ENCODE measurements around the gene RASSF4.

The RASSF4 gene

GRCh38 chr10:44977287-44978212 is 17.9 kb downstream of the RASSF4 start:
- DNase-seq, result no peak

GRCh38 chr10:44978213-44978569 is 18.6 kb downstream of the RASSF4 start:
- no peak for DNase-seq

GRCh38 chr10:44978570-44979280 is 19.1 kb downstream of the RASSF4 start, which contains the start of gene DEPP1:
DEPP1 (minus strand) TSS chr10:44978809; CDS start chr10:44978030, 779 bp downstream.
- DNase-seq, result no peak

- no peak for DNase-seq
Measured at GRCh38 chr10:44979281-44980191, 19.9 kb downstream of the RASSF4 start.

GRCh38 chr10:44980309-44981171 is 20.9 kb downstream of the RASSF4 start:
- no peak for DNase-seq

- DNase-seq, result no peak
Measured at GRCh38 chr10:44981172-44982113, 21.8 kb downstream of the RASSF4 start.

- DNase-seq, result no peak
Measured at GRCh38 chr10:44982114-44982460, 22.5 kb downstream of the RASSF4 start.

- DNase-seq, result no peak
Measured at GRCh38 chr10:44982496-44982895, 22.9 kb downstream of the RASSF4 start.

- no peak for DNase-seq
Measured at GRCh38 chr10:44983066-44983894, 23.7 kb downstream of the RASSF4 start.

GRCh38 chr10:44983895-44984278 is 24.3 kb downstream of the RASSF4 start:
- no peak for DNase-seq

- DNase-seq, result no peak
Measured at GRCh38 chr10:44984671-44985101, 25.1 kb downstream of the RASSF4 start.

GRCh38 chr10:44985175-44985681 is 25.6 kb downstream of the RASSF4 start:
- no peak for DNase-seq

GRCh38 chr10:44986179-44986578 is 26.6 kb downstream of the RASSF4 start:
- DNase-seq, result no peak

GRCh38 chr10:44986670-44987069 is 27.1 kb downstream of the RASSF4 start:
- no peak for DNase-seq

- DNase-seq, result no peak
Measured at GRCh38 chr10:44988957-44989585, 29.5 kb downstream of the RASSF4 start.

- DNase-seq, result no peak
Measured at GRCh38 chr10:44989597-44990301, 30.1 kb downstream of the RASSF4 start.

- no peak for DNase-seq
Measured at GRCh38 chr10:44990302-44990655, 30.7 kb downstream of the RASSF4 start.

- DNase-seq, result no peak
Measured at GRCh38 chr10:44990965-44991364, 31.4 kb downstream of the RASSF4 start.

GRCh38 chr10:44991571-44991970 is 32.0 kb downstream of the RASSF4 start:
- DNase-seq, result no peak
